ENCODE data around the gene ITGB8. TPM values are rescaled to one million over a fixed set of nuclear protein-coding genes. Genes with fewer than 3 reads are reported as not detected.

The ITGB8 gene
- polyA plus RNA-seq, 1 donor from 2014 or later: 12.2 TPM

DNA sequence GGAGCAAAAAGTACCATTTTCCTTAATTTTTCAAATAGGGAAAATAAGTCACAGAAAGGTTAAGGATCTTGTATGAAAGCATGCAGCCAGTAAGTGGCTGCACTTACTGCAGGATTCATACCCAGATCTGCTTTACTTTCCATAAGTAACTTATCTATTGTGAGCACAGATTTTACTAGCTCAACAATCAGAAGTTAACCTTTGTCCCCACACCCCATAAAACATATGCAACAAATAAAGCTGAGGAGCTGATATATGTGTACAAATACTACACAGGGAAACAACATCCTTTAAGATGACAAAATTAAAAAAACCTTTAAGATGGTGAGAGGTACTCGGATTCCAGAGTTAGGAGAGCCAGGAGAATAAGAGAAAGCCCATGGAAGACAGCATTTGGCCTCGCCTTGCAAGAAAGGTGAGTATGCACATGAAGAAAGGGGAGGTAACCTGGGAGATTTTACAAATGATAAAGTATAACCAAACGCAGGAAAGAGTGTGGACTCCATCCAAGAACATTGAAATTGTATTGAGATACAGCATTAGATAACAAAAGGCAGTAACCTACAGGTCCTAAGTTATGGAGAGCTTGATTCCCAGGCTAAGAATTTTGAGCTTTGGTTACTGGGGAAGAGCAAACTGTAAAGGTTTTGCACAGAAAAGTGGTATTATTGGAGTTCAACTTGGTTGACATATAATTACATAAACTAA lies 87.1 kb downstream of the ITGB8 start:
- Histone ChIP-seq H3K4me3 (ENCODE audit: low read length) (no peak overlapping the region), H3K79me2 (replicated peaks; ENCODE audit: insufficient read depth, low read length) (no peaks in the 10 kb centered on the region), H4K20me1 (ENCODE audit: insufficient read depth) (no peaks in the 10 kb centered on the region)

DNA sequence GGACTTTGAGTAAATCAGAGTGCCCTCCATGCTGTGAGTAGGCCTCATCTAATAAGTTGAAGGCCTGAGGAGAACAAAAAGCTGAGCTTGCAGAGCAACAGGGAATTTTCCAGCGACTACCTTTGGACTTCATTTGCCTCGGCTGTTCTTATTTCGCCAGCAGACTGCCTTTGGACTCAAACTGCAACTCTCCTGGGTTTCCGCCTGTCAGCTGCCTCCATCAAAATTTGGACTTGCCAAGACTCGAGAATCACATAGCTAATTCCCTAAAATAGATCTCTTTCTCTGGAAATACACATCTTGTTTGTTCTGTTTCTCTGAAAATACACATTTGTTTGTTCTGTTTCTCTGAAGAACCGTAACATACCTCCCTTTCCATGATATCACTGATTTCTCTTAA lies 93.8 kb downstream of the ITGB8 start:
- Histone ChIP-seq H3K36me3 (ENCODE audit: insufficient read depth, low read length) (no peaks in the 10 kb centered on the region), H3K79me2 (replicated peaks; ENCODE audit: insufficient read depth, low read length) (no peaks in the 10 kb centered on the region)
- TF ChIP-seq POLR2AphosphoS5 (IDR thresholded peaks at IDR 0.05): no peak
- TF ChIP-seq, protein P1, sequence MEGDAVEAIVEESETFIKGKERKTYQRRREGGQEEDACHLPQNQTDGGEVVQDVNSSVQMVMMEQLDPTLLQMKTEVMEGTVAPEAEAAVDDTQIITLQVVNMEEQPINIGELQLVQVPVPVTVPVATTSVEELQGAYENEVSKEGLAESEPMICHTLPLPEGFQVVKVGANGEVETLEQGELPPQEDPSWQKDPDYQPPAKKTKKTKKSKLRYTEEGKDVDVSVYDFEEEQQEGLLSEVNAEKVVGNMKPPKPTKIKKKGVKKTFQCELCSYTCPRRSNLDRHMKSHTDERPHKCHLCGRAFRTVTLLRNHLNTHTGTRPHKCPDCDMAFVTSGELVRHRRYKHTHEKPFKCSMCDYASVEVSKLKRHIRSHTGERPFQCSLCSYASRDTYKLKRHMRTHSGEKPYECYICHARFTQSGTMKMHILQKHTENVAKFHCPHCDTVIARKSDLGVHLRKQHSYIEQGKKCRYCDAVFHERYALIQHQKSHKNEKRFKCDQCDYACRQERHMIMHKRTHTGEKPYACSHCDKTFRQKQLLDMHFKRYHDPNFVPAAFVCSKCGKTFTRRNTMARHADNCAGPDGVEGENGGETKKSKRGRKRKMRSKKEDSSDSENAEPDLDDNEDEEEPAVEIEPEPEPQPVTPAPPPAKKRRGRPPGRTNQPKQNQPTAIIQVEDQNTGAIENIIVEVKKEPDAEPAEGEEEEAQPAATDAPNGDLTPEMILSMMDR (IDR thresholded peaks at IDR 0.05; ENCODE audit: poor library complexity, severe bottlenecking): no peak

More for the DNA sequence above, 87.1 kb downstream of the ITGB8 start:
- no peak overlapping the region for H3K4me2 ChIP-seq (ENCODE audit: low read length)
- no peaks in the 10 kb centered on the region for H3K27me3 ChIP-seq (ENCODE audit: insufficient read depth, low read depth, low read length)
- H3K9me2 ChIP-seq (ENCODE audit: insufficient read depth, low read length): no peaks in the 10 kb centered on the region
- H3K9me3 ChIP-seq (ENCODE audit: low read length): no peaks in the 10 kb centered on the region
- H3K9ac ChIP-seq (ENCODE audit: low read length): no peak overlapping the region
- no peaks in the 10 kb centered on the region for H3F3A ChIP-seq (ENCODE audit: insufficient read depth, low read length, poor library complexity, severe bottlenecking)
- no peaks in the 10 kb centered on the region for H3K36me3 ChIP-seq (ENCODE audit: insufficient read depth, low read length)
- no peak overlapping the region for H2AFZ ChIP-seq (ENCODE audit: low read depth, low read length)
- no peak overlapping the region for H3K27ac ChIP-seq (ENCODE audit: low read length)
- TF ChIP-seq POLR2AphosphoS5 (IDR thresholded peaks at IDR 0.05) (no peak), RAD21 (conservative IDR thresholded peaks at IDR 0.05) (no peak), EZH2 (IDR thresholded peaks at IDR 0.05; ENCODE audit: borderline replicate concordance, insufficient read depth, low read length, poor library complexity, severe bottlenecking) (no peak), EP300 (conservative IDR thresholded peaks at IDR 0.05; ENCODE audit: poor library complexity, severe bottlenecking) (no peak)
- TF ChIP-seq, protein P2, sequence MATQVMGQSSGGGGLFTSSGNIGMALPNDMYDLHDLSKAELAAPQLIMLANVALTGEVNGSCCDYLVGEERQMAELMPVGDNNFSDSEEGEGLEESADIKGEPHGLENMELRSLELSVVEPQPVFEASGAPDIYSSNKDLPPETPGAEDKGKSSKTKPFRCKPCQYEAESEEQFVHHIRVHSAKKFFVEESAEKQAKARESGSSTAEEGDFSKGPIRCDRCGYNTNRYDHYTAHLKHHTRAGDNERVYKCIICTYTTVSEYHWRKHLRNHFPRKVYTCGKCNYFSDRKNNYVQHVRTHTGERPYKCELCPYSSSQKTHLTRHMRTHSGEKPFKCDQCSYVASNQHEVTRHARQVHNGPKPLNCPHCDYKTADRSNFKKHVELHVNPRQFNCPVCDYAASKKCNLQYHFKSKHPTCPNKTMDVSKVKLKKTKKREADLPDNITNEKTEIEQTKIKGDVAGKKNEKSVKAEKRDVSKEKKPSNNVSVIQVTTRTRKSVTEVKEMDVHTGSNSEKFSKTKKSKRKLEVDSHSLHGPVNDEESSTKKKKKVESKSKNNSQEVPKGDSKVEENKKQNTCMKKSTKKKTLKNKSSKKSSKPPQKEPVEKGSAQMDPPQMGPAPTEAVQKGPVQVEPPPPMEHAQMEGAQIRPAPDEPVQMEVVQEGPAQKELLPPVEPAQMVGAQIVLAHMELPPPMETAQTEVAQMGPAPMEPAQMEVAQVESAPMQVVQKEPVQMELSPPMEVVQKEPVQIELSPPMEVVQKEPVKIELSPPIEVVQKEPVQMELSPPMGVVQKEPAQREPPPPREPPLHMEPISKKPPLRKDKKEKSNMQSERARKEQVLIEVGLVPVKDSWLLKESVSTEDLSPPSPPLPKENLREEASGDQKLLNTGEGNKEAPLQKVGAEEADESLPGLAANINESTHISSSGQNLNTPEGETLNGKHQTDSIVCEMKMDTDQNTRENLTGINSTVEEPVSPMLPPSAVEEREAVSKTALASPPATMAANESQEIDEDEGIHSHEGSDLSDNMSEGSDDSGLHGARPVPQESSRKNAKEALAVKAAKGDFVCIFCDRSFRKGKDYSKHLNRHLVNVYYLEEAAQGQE (IDR thresholded peaks at IDR 0.05; ENCODE audit: borderline replicate concordance): no peak

DNA sequence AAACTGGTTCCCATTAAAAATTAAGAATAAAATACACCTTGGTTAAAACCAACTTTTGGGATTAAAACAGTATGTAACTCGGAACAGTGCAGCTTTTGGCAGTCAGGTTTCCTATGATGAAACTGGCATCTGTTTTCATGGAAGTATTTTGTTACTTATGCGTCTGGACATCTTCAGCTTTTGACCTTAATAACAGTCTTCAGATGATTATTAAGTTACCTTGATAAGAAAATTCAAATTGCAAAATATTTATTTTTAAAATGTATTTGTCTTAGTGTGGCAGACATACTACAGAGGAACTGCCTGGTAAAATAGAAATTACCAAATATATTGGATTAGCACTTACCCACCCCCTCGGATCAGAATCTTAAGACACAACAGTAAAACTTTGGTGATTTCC lies 100.0 kb downstream of the ITGB8 start:
- Histone ChIP-seq H3K4me3 (ENCODE audit: low read length) (no peak overlapping the region), H2AFZ (ENCODE audit: low read depth, low read length) (no peak overlapping the region), H3K9me2 (ENCODE audit: insufficient read depth, low read length) (no peaks in the 10 kb centered on the region), H3K79me2 (replicated peaks; ENCODE audit: insufficient read depth, low read length) (no peaks in the 10 kb centered on the region), H3K27ac (ENCODE audit: low read length) (no peak overlapping the region), H3F3A (ENCODE audit: insufficient read depth, low read length, poor library complexity, severe bottlenecking) (no peaks in the 10 kb centered on the region), H4K20me1 (ENCODE audit: insufficient read depth) (no peaks in the 10 kb centered on the region), H3K36me3 (ENCODE audit: insufficient read depth, low read length) (no peaks in the 10 kb centered on the region), H3K4me2 (ENCODE audit: low read length) (no peak overlapping the region), H3K9ac (ENCODE audit: low read length) (no peak overlapping the region), H3K27me3 (ENCODE audit: insufficient read depth, low read depth, low read length) (no peaks in the 10 kb centered on the region), H3K9me3 (ENCODE audit: low read length) (no peaks in the 10 kb centered on the region)
- no peak for TF ChIP-seq EZH2 (IDR thresholded peaks at IDR 0.05; ENCODE audit: borderline replicate concordance, insufficient read depth, low read length, poor library complexity, severe bottlenecking)
- TF ChIP-seq, protein P2 (IDR thresholded peaks at IDR 0.05; ENCODE audit: borderline replicate concordance): no peak
- TF ChIP-seq, protein P1 (IDR thresholded peaks at IDR 0.05; ENCODE audit: poor library complexity, severe bottlenecking): no peak
- TF ChIP-seq POLR2AphosphoS5 (IDR thresholded peaks at IDR 0.05): no peak
- no peak for TF ChIP-seq EP300 (conservative IDR thresholded peaks at IDR 0.05; ENCODE audit: poor library complexity, severe bottlenecking)

More for the DNA sequence above, 93.8 kb downstream of the ITGB8 start:
- Histone ChIP-seq H3K27ac (ENCODE audit: low read length) (no peak overlapping the region), H2AFZ (ENCODE audit: low read depth, low read length) (no peak overlapping the region), H3K9ac (ENCODE audit: low read length) (no peak overlapping the region), H3K27me3 (ENCODE audit: insufficient read depth, low read depth, low read length) (no peaks in the 10 kb centered on the region), H4K20me1 (ENCODE audit: insufficient read depth) (no peaks in the 10 kb centered on the region), H3K9me3 (ENCODE audit: low read length) (no peaks in the 10 kb centered on the region), H3K9me2 (ENCODE audit: insufficient read depth, low read length) (no peaks in the 10 kb centered on the region), H3K4me3 (ENCODE audit: low read length) (no peak overlapping the region), H3K4me2 (ENCODE audit: low read length) (no peak overlapping the region), H3F3A (ENCODE audit: insufficient read depth, low read length, poor library complexity, severe bottlenecking) (no peaks in the 10 kb centered on the region)
